Measurements from ENCODE around the gene SPINK9. TPM values are rescaled to one million over a fixed set of nuclear protein-coding genes. Genes with fewer than 3 reads are reported as not detected.

The SPINK9 gene, protein sequence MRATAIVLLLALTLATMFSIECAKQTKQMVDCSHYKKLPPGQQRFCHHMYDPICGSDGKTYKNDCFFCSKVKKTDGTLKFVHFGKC
- total RNA-seq (ENCODE audit: low replicate concordance): 1.3 TPM in 1 of 2 replicates, not detected in the other
- long read RNA-seq: 0 reads

GRCh38 chr5:148335259-148335658 is at the start of gene SPINK9:
Gene SPINK9, plus strand, starts transcription at chr5:148335559. Its CDS starts 55 bp downstream, at chr5:148335614.
- no peak for DNase-seq (ENCODE audit: extremely low spot score, unreplicated experiment)
- TF ChIP-seq, protein P1, sequence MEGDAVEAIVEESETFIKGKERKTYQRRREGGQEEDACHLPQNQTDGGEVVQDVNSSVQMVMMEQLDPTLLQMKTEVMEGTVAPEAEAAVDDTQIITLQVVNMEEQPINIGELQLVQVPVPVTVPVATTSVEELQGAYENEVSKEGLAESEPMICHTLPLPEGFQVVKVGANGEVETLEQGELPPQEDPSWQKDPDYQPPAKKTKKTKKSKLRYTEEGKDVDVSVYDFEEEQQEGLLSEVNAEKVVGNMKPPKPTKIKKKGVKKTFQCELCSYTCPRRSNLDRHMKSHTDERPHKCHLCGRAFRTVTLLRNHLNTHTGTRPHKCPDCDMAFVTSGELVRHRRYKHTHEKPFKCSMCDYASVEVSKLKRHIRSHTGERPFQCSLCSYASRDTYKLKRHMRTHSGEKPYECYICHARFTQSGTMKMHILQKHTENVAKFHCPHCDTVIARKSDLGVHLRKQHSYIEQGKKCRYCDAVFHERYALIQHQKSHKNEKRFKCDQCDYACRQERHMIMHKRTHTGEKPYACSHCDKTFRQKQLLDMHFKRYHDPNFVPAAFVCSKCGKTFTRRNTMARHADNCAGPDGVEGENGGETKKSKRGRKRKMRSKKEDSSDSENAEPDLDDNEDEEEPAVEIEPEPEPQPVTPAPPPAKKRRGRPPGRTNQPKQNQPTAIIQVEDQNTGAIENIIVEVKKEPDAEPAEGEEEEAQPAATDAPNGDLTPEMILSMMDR (conservative IDR thresholded peaks at IDR 0.05): no peak
- Mint-ChIP-seq H3K9me3 (no peaks in the 10 kb centered on the region), H3K27me3 (no peaks in the 10 kb centered on the region), H3K36me3 (peaks cover under 1% of the 10 kb centered on the region), H3K27ac (no peak within 1 kb of the TSS), H3K4me3 (no peak within 1 kb of the TSS), H3K4me1 (ENCODE audit: unreplicated experiment) (no peaks in the 10 kb centered on the region)

GRCh38 chr5:148290271-148291195 is 44.8 kb upstream of the SPINK9 start:
- no peaks in the 10 kb centered on the region for H3K27me3 Mint-ChIP-seq
- H3K4me1 Mint-ChIP-seq (ENCODE audit: unreplicated experiment): no peaks in the 10 kb centered on the region
- no peak for DNase-seq (ENCODE audit: extremely low spot score, unreplicated experiment)
- TF ChIP-seq, protein P1 (conservative IDR thresholded peaks at IDR 0.05): peak; percentile 65
- H3K27ac Mint-ChIP-seq: no peak overlapping the region
- no peaks in the 10 kb centered on the region for H3K36me3 Mint-ChIP-seq
- H3K9me3 Mint-ChIP-seq: no peaks in the 10 kb centered on the region
- no peak overlapping the region for H3K4me3 Mint-ChIP-seq

- no peak overlapping the region for H3K4me3 Mint-ChIP-seq
- H3K4me1 Mint-ChIP-seq (ENCODE audit: unreplicated experiment): no peaks in the 10 kb centered on the region
- H3K9me3 Mint-ChIP-seq: no peaks in the 10 kb centered on the region
- H3K36me3 Mint-ChIP-seq: no peaks in the 10 kb centered on the region
- H3K27ac Mint-ChIP-seq: no peak overlapping the region
- no peak for DNase-seq (ENCODE audit: extremely low spot score, unreplicated experiment)
- no peaks in the 10 kb centered on the region for H3K27me3 Mint-ChIP-seq
- TF ChIP-seq, protein P1 (conservative IDR thresholded peaks at IDR 0.05): no peak
These were observed 37.6 kb upstream of the SPINK9 start for GRCh38 chr5:148297731-148298130.

- H3K27me3 Mint-ChIP-seq: no peaks in the 10 kb centered on the region
- TF ChIP-seq, protein P1 (conservative IDR thresholded peaks at IDR 0.05): no peak
- H3K4me3 Mint-ChIP-seq: no peak overlapping the region
- no peak overlapping the region for H3K27ac Mint-ChIP-seq
- no peaks in the 10 kb centered on the region for H3K4me1 Mint-ChIP-seq (ENCODE audit: unreplicated experiment)
- H3K36me3 Mint-ChIP-seq: no peaks in the 10 kb centered on the region
- peaks cover 4% of the 10 kb centered on the region for H3K9me3 Mint-ChIP-seq
- no peak for DNase-seq (ENCODE audit: extremely low spot score, unreplicated experiment)
These were observed 28.9 kb upstream of the SPINK9 start for GRCh38 chr5:148306446-148306845.

DNA sequence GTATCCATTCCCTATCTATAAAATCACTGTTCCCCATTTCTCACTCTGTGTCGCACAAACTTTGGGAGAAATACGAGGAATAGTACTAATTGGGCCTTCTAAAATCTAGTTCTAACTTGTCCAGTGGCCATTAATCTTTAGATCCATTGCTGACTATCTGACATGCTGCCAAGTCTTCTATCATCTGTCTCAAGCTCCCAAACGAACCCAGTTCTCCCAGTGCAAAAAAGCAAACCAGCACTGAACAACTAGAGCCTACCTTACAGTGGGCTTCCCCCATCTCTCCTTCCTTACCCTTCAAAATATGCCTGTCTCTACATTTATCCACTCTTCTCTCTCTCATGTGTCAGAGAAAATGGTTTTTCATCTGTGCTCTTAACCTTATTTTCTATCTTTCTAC is 26.3 kb upstream of the SPINK9 start:
- TF ChIP-seq, protein P1 (conservative IDR thresholded peaks at IDR 0.05): no peak
- Mint-ChIP-seq H3K4me3 (no peak overlapping the region), H3K36me3 (no peaks in the 10 kb centered on the region), H3K27ac (no peak overlapping the region), H3K9me3 (peaks cover 4% of the 10 kb centered on the region), H3K27me3 (no peaks in the 10 kb centered on the region), H3K4me1 (ENCODE audit: unreplicated experiment) (no peaks in the 10 kb centered on the region)
- DNase-seq (ENCODE audit: extremely low spot score, unreplicated experiment): no peak
